Measurements from ENCODE around the gene KCNJ1. TPM values are rescaled to one million over a fixed set of nuclear protein-coding genes. Genes with fewer than 3 reads are reported as not detected.
A peak's percentile ranks its signal among the peaks of the same experiment; 100 is the strongest.

Gene KCNJ1
- total RNA-seq, 2 donors from 2014 or later = not detected

- no peaks in the 10 kb centered on the region for H3K36me3 ChIP-seq
- peaks cover 0 to 7% of the 10 kb centered on the region in 2 donors for H3K4me1 ChIP-seq
- H3K9me3 ChIP-seq = no peaks in the 10 kb centered on the region
- DNase-seq (ENCODE audit: low spot score) = peak; percentile 77
- no peak overlapping the region for H3K4me3 ChIP-seq
- TF ChIP-seq CTCF (IDR thresholded peaks at IDR 0.05) = no peak
- H3K27ac ChIP-seq = peak overlapping the region in 1 of 2 donors; percentile 3
- no peaks in the 10 kb centered on the region for H3K27me3 ChIP-seq
These were observed 76.9 kb downstream of the KCNJ1 start for GRCh38 chr11:128790196-128790595.

GRCh38 chr11:128789497-128790150 is 77.5 kb downstream of the KCNJ1 start:
- no peak overlapping the region for H3K27ac ChIP-seq
- peaks cover 0 to 7% of the 10 kb centered on the region in 2 donors for H3K4me1 ChIP-seq
- H3K4me3 ChIP-seq = no peak overlapping the region
- H3K9me3 ChIP-seq = no peaks in the 10 kb centered on the region
- no peaks in the 10 kb centered on the region for H3K27me3 ChIP-seq
- no peak for DNase-seq (ENCODE audit: low spot score)
- no peaks in the 10 kb centered on the region for H3K36me3 ChIP-seq
- no peak for TF ChIP-seq CTCF (IDR thresholded peaks at IDR 0.05)

Other genes with a start within 250 kb of the KCNJ1 start
- 10 to 100 TPM; 12.3 to 25.2 TPM for gene FLI1, start 173.2 kb downstream of the KCNJ1 start, total RNA-seq
- 10 to 100 TPM in 1 of 2 donors, 1 to 10 TPM in 1; 8.2 to 23.3 TPM for gene KCNJ5, start 24.1 kb upstream of the KCNJ1 start, total RNA-seq
- not detected for gene TP53AIP1, start 75.6 kb upstream of the KCNJ1 start, total RNA-seq